ENCODE measurements around the gene AKAP12.

AKAP12 gene

DNA sequence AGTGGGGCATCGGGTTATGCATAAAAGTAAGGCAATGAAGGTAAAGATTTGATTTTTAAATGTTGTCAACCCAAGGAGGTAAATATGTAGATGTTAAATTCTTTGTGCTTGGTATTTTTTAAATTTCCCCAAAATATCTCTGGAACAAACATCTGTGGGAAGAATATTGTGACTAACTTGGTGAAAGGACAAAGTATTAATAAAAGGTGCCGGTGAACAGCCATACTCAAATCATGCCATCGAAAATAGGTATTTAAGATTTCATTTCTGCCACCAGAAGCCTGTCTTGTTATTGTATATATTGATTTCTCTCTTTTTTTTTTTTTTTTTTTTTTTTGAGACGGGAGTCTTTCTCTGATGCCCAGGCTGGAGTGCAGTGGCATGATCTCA is 164.1 kb downstream of the AKAP12 start:
- DNase-seq (ENCODE audit: low spot score) = no peak
- FAIRE-seq = no peak

All from RCC 7860 (cell line).